ENCODE measurements around the gene SOST.

SOST gene

GRCh38 chr17:43740541-43740940, 18.1 kb downstream of the SOST start:
- no peak for DNase-seq

GRCh38 chr17:43737722-43738121, 20.9 kb downstream of the SOST start:
- DNase-seq: no peak

- no peak for DNase-seq
These were observed 22.2 kb downstream of the SOST start for GRCh38 chr17:43736389-43736788.

- no peak for DNase-seq
These were observed 24.2 kb downstream of the SOST start for GRCh38 chr17:43734376-43734775.

- DNase-seq: no peak
These were observed 24.6 kb downstream of the SOST start for GRCh38 chr17:43733956-43734355.

- no peak for DNase-seq
These were observed 25.6 kb downstream of the SOST start for GRCh38 chr17:43732958-43733357.

- DNase-seq: no peak
These were observed 30.5 kb downstream of the SOST start for GRCh38 chr17:43728081-43728480.

GRCh38 chr17:43723697-43724359, 34.8 kb downstream of the SOST start:
- DNase-seq: no peak

- DNase-seq: no peak
These were observed 35.5 kb downstream of the SOST start for GRCh38 chr17:43722870-43723665.

GRCh38 chr17:43722269-43722619, 36.3 kb downstream of the SOST start:
- DNase-seq: no peak

GRCh38 chr17:43721537-43722268, 36.9 kb downstream of the SOST start:
- DNase-seq: no peak

GRCh38 chr17:43720311-43721060, 38.1 kb downstream of the SOST start:
- peak; percentile 74 for DNase-seq

GRCh38 chr17:43719578-43719977, 39.0 kb downstream of the SOST start:
- DNase-seq: no peak

- DNase-seq: no peak
These were observed 40.0 kb downstream of the SOST start for GRCh38 chr17:43718544-43718943.

- no peak for DNase-seq
These were observed 40.7 kb downstream of the SOST start for GRCh38 chr17:43717913-43718312.

GRCh38 chr17:43714465-43715149, 44.0 kb downstream of the SOST start:
- DNase-seq: no peak

- no peak for DNase-seq
These were observed 45.0 kb downstream of the SOST start for GRCh38 chr17:43713494-43714162.

GRCh38 chr17:43712397-43712796, 46.2 kb downstream of the SOST start:
- no peak for DNase-seq

- DNase-seq: no peak
These were observed 48.5 kb downstream of the SOST start for GRCh38 chr17:43710101-43710500.

- DNase-seq: no peak
These were observed 49.4 kb downstream of the SOST start for GRCh38 chr17:43709210-43709609.

- no peak for DNase-seq
These were observed 51.4 kb downstream of the SOST start for GRCh38 chr17:43707184-43707583.

GRCh38 chr17:43706235-43706634, 52.4 kb downstream of the SOST start:
- DNase-seq: no peak

Measured in central memory CD4-positive, alpha-beta T cell (primary cell).